Renal cortex interstitium (tissue), 11 donors: ENCODE results near the gene FOXN4. TPM values are rescaled to one million over a fixed set of nuclear protein-coding genes. Genes with fewer than 3 reads are reported as not detected.
A peak's percentile ranks its signal among the peaks of the same experiment; 100 is the strongest.

ENCODE experiments used
- DNase-seq, 11 donors: peaks; one replicate each; pipeline ENCODE4 v3.0.0-alpha.2; 2013; ENCODE audit warnings: low read depth in 9 of 11, low spot score in 4 of 11; ENCODE audit errors: extremely low read depth in 1 of 11
- polyA plus RNA-seq, 3 donors: library from polyadenylated mRNA; unstranded; fragments of 120-200 nt; gene quantifications; one replicate each; pipeline ENCODE4 v1.2.1, GENCODE V29; 2013; ENCODE audit not compliant: insufficient read length in 3 of 3

The FOXN4 gene
- polyA plus RNA-seq, 3 donors: 1.7 to 2.2 (median 1.8) TPM

DNA sequence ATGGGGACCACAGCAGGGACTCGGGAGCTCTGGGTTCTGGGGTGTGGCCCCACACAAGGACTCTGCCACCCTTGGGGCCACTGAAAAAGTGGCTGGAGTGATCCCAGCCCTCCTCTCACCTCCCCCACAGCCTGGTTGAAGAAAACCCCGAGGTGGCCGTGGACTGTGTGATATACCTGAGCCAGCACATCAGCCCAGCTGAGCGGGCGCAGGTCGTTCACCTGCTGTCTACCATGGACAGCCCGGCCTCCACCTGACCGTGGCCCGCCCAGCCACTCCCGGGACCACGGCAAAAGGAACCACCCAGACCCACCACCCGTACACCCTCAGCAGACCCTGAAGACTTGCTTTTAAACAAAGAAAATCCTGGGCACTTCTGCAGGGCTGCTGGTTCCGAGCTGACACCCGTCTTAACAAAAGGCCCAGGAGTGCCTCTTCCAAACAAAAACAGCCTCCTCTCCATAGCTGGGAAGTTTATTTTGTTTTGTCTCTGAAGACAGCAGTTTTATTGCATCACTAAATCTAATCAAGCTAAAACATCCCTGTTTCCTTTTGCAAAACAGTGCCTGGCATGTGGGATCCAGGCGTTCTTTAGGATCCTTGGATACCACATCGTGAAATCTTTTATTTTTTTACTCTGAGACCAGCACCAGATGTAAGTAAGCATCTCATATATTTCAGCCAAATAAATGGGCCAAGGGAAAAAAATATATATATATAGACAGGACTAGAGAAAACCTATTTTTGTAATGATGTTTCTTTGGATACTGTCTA lies 42.8 kb downstream of the FOXN4 start:
- no peak for DNase-seq

DNA sequence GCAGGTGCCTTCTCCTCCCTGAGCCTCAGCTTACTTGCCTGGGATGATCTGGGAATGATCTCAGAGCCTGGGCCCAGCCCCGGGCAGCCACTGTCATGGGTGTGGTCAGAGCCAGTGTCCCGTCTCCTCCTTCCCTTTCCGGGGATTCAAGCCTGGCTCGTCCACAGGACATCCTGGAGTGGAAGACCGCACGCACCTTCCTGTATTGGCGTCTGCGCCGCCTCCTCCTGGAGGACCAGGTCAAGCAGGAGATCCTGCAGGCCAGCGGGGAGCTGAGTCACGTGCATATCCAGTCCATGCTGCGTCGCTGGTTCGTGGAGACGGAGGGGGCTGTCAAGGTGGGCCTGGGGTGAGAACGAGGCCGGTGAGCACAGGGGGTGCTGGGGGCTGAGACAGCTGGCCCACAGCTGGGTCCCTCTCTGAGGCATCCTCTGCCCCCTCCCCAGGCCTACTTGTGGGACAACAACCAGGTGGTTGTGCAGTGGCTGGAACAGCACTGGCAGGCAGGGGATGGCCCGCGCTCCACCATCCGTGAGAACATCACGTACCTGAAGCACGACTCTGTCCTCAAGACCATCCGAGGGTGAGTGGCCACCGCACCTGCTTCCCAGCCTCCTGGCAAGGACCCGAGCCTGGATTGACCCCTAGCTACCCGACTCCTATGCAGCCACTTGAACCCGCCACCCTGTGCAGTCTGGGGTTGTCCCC lies 44.0 kb downstream of the FOXN4 start:
- no peak for DNase-seq

DNA sequence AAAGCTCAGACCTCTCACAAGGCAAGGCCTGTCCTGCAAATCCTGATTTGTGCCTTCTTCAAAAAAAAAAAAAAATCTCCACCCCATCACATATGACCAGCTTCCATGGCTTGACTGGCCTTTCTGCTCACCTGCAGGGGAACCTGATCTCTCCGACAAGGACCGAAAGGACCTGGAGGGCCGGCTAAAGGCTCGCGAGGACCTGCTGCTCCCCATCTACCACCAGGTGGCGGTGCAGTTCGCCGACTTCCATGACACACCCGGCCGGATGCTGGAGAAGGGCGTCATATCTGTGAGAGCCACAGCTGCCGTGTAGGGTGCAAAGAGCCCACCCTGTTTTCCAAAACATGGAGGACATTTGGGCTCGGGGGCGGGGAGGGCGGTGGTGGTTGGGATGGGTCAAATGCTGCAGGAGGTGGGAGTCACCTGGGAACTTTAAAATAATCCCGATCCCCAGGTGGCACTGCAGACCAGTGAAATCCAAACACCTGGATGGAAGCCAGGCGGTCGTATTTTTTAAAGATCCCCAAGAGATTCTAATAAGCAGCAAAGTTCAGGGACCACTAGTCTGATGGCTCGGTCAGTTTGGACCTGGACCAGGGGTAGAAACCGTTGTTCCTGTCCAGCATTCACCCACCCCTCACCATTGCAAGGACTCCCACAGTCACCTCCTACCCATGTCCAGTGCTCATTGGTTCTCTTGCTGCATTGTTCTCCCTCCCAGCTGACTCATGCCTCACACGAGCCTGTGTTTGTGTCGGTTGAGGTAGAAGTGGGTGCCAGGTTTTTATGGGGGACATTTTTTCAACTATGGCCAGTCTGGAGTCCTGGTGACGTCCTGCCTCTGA lies 44.8 kb downstream of the FOXN4 start:
- peak; percentile 29 to 68 (median 58) for DNase-seq

DNA sequence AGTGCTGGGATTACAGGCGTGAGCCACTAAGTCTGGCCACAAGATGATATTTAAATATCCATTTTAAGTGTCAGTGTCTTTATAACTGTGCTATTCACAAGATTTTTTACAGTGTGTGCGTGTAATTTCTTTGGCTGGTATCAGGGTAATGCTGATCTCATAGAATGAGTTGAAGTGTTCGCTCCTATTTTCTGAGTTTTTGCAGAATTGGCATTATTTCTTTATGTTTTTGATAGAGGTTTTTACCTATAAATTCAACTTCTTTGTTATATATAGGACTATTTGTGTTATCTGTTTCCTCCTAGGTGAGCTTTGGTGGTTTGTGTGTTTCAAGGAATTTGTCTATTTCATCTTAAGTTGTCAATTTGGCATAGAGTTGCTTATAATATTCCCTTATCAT lies 45.6 kb downstream of the FOXN4 start:
- DNase-seq: no peak

DNA sequence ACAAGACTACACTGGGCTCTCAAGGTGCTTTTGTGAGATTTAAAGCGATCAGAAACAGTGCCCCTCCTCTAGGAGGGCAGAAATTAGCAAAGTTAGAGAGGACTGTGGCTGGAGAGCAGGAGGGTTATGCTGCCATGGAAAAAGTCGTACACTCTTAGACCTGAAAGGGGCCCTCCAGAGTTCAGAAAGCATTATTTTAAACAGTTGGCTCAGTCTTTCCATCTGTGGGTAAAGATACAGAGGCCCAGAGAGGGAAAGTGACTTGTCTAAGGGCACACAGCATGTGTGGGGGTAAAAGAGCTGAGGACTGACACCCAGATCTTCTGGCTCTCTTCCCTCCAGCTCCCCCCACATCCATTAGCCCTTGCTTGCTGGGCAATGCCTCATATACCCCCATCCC lies 47.1 kb downstream of the FOXN4 start:
- no peak for DNase-seq

DNA sequence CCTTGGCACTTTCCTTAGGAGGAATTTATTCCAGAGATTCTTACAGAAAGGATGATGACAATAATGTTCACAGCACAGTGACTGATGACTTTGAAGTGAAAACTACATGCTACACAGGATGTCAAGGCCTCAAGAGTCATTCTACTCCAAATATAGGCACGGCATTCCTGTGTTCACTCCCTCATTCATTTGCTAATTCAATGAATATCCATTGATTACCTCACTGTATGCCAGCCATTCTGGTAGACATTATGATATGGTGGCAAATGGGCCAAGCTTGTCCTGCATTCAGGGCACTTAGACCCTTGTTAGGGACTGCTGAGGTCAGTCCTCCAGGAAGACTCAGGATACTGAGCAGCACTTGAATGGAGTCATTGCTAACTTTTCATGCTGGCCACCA lies 48.0 kb downstream of the FOXN4 start:
- no peak for DNase-seq

DNA sequence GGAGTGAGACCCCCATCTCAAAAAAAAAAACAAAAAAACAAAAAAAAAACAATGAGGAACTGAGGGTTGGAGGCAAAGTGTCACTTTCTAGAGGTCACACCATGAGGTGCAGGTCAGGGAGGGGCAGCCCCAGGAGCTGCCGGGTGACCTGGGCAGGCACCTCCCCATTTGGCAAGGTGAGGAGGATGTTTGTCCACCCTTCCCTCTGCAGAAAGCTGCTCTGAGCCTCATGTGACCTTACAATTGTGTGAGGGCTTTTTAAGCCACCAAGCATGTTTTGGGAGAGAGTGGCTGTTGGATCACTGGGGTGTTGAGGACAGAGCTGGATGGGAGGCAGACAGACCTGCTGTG lies 49.6 kb downstream of the FOXN4 start:
- DNase-seq: no peak

DNA sequence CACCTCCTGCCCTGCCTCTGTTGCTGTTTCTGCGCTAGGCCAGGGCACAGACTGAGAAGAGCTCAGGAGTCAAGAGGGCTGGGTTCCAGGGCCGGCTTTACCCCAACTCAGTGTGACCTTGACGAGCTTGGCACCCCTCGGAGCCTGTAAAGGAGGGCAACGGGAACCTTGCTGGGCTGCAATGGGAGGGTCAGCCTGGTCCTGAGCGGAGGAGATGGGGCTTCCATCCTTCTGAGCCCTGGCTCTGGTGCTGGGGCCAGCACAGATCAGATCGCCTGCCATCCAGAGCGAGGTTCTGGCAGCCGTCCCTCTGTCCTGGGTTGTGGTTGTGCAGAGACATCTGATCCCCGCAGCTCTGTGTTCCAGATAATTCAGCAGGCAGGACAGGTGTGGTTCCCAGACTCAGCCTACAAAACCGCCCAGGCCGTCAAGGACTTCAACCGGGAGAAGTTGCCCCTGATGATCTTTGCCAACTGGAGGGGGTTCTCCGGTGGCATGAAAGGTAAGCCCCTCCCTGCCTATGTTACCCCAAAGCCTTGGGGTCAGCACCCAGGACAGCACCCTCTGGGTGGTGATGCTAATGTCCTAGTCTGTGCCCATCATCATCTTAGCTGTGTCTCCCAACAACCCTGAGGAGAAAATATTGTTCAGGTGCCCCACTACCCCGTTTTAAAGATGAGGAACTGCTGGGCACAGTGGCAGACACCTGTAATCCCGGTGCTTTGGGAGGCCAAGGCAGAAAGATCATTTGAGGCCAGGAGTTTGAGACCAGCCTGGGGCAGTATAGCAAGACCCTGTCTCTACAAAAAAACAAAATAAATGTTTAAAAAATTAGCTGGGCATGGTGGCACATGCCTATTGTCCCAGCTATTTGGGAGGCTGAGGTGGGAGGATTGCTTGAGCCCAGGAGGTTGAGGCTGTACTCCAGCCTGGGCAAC lies 50.2 kb downstream of the FOXN4 start:
- DNase-seq: no peak

DNA sequence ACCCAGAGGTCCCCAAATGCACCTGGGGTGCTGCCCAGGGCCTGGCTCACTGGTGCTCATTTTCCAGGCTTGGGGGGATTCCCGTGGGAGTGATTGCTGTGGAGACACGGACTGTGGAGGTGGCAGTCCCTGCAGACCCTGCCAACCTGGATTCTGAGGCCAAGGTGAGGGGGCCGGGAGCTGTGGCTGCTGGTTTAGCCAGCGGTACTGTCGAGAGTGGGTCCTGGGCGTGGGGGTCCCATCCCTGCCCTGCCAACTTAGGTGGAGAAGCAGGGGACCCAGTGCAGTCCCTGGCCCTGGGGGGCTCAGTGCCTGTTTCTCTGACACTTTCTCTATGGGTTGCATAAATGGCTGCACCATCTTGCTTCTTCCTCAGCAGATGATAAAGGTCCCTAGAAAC lies 50.9 kb downstream of the FOXN4 start:
- no peak for DNase-seq

DNA sequence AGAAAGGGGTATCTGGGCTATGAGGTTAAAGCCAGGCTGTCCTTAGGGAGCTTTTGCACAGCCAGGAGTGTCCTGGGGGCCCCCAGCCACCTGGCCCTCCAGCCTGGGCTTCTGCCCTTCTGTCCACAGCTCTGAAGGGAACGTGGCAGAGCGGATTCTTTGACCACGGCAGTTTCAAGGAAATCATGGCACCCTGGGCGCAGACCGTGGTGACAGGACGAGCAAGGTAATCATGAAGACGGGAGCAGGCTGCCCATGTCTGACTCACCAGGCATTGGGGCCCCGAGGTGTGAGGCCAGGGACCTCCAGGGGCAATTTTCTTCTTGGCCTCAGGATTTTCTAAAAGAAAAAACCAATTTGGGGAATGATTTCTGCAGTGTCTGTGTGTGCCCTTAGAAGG lies 53.1 kb downstream of the FOXN4 start:
- no peak for DNase-seq

DNA sequence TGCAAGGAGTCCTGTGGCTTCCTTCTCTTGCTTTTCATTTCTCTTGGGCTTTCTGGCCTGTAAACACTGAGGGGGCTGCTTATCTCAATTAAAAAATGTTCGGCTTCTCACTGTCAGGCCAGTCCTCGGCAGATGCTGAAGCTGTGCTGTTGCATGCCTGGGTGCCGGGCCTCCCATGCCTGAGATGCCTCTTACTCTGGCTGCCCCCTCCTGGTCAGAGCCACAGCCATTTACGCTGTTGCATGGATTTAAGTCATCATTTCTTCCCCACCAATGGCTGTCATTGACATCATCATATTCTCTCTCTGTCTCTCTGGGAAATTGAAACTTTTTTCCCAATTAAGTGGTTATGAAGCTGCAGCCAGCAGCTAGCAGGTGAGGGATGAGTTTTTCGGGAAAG lies 53.7 kb downstream of the FOXN4 start:
- DNase-seq: no peak

DNA sequence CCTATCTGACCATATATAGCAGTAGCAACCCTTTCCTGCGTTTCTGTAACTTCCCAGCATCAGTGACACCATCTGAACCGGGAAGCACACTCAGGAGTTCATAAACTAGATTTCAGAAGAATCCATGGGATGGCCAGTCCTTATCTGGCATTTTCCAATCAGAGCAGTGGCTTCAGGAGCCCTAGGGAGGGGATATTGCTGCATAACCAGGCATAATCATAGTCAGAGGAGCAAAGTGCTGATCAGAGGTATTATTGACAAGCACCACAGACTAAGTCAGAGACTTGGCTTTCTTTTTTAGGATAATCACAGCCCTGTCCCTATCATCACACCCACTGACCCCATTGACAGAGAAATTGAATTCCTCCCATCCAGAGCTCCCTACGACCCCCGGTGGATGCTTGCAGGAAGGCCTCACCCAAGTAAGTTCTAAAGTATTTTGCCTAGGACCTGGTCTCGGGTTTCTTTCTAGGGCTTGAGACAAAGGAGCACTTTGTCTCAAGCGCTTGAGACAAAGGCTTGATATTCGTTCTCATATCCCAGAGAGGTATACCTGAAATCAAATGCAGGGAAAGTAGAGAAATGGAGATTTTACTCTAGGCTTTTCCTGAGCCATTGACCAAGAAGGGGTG lies 55.1 kb downstream of the FOXN4 start:
- no peak for DNase-seq

DNA sequence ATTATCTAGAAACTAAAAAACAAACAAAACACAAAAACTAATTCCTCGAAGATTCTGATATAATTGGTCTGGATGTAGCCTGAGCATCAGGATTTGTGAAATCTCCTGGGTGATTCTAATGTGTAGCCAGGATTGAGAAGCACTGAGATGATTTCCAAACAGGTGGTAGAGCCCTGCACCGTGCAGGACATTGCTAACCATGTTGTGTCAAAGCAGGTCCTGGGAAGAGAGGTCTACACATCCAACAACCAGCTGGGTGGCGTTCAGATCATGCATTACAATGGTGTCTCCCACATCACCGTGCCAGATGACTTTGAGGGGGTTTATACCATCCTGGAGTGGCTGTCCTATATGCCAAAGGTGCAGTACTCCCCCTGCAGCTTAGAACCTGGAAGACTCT lies 56.3 kb downstream of the FOXN4 start:
- DNase-seq: no peak

DNA sequence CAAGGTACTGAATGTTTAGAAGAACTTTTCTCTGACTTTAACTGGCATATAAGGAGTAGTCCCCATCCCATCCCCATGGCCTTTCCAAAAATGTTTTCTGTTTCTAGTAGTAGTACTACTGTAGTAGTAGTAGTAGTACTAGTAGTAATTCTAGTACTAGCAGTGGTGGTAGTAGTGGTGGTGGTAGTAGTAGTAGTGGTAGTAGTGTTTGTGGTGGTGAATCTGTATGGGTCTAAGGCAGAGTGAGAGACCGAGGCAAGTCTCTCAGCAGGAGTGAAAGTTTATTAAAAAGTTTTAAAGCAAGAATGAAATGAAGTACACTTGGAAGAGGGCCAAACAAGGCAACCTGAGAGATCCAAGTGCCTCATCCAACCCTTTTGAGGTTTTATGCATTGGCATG lies 58.6 kb downstream of the FOXN4 start:
- no peak for DNase-seq

DNA sequence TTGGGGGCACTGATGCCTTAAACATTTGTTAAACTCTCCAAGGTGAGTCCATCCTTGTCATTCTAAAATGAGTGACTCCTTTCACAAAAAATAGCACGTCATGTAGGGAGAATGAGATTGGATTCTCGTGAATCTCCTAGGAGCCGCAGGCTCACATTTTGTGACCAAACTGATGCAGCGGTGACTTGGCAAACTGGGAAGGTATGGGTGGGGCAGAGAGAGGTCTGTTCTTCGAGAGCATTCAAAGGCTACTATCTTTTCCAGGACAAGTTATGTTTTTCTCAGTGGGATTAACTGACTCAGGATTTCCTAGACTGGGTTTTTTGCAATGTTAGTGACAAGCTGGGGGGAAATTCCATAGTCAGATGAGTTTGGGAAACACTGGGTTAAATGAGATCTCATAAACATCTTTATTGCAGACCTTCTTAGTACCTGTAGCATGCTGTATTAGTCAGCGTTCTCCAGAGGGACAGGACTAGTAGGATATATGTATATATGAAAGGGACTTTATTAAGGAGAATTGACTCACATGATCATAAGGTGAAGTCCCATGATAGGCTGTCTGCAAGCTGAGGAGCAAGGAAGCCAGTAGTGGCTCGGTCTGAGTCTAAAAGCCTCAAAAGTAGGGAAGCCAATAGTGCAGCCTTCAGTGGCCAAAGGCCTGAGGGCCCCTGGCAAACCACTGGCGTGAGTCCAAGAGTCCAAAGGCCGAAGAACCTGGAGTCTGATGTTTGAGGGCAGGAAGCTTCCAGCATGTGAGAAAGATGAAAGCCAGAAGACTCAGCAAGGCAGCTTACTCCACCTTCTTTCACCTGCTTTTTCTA lies 61.0 kb downstream of the FOXN4 start:
- DNase-seq: peak in 1 of 11 donors; percentile 31

DNA sequence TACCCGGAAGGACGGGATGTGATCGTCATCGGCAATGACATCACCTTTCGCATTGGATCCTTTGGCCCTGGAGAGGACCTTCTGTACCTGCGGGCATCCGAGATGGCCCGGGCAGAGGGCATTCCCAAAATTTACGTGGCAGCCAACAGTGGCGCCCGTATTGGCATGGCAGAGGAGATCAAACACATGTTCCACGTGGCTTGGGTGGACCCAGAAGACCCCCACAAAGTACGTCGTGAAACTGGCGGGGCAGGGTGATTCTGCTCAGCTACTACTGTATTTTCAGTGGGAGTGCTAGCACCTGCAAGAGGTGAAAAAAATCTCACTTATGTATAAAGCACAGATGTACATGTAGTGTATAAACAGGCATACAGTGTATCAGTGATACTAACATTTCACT lies 62.9 kb downstream of the FOXN4 start:
- no peak for DNase-seq

DNA sequence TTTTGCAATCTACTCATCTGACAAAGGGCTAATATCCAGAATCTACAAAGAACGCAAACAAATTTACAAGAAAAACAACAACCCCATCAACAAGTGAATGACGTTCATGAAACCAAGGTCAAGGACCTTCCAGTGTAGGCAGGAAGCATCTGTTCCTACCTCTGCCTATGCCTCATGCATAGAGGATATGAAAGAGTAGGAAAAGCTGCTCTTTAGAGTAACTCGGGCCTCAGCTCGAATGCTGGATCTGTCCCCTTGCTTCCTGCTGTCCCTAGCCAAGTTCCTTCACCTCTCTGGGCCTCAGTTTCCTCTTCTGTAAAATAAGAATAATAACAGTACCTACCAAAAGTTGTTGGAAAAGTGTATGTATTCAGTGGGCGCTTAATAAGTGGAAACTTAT lies 65.0 kb downstream of the FOXN4 start:
- peak in 1 of 11 donors; percentile 12 for DNase-seq

DNA sequence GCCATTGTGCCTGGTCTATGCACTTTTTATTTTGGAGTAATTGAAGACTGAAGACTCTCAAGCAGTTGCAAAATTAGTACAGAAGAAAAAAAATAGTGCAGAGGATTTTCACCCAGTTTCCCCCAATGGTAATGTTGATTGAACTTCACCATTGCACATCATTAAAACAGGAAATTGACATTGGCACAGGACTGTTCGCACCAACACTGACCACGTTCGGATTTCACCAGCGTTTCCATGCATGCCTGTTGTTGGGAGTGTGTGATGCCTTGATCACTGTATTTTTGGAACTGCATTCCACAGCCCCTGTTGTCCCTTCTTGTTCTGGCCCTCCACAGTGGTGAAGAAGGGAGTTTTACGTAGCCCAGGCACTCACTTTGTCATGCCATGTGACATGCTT lies 67.1 kb downstream of the FOXN4 start:
- no peak for DNase-seq
